Stimulated activated naive CD8-positive, alpha-beta T cell treated with anti-CD3 and anti-CD28 coated beads, Interleukin-15, Interleukin-2, amounts not matched to agents 100 ng/mL and 50 ng/mL, for 24 hours (primary cell): ENCODE results near the gene LRMDA.
"Not testable (repeated sequence)": the region's sequence is repeated elsewhere in the genome, so short reads cannot be mapped to it uniquely, and the experiment has no call there.

ENCODE experiments used
- H3K27ac Mint-ChIP-seq: one replicate; pipeline ENCODE4 v1.8.0; 2021; ENCODE audit warnings: mild to moderate bottlenecking, mixed read lengths
- H3K27me3 Mint-ChIP-seq: one replicate; pipeline ENCODE4 v1.8.0; 2021; ENCODE audit warnings: mixed read lengths
- H3K36me3 Mint-ChIP-seq: one replicate; pipeline ENCODE4 v1.8.0; 2021; ENCODE audit warnings: low read depth, mixed read lengths
- H3K4me1 Mint-ChIP-seq: one replicate; pipeline ENCODE4 v1.8.0; 2021; ENCODE audit warnings: low read depth, mixed read lengths
- H3K4me3 Mint-ChIP-seq: one replicate; pipeline ENCODE4 v1.8.0; 2021; ENCODE audit warnings: mild to moderate bottlenecking, mixed read lengths
- H3K9me3 Mint-ChIP-seq: one replicate; pipeline ENCODE4 v1.8.0; 2021; ENCODE audit warnings: mixed read lengths

Gene LRMDA

DNA sequence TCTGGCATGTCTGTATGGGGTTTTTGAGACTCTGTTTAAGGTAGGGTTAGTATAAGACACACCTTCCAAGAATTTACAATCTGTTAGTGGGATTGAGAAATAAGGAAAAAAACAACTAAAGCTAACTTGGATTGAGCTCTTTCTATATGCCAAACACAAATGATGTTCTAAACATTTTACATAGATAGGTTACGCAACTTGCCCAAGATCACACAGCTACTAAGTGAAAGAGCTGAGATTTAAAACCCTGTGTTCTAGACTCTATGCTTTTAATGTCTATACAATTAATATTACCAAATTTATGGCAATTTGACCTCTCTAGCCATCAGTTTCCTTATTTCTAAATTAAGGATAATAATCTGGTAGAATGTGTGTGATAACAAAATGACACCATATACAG is 1056.2 kb downstream of the LRMDA start:
- Mint-ChIP-seq H3K36me3 (no peaks in the 10 kb centered on the region), H3K4me1 (no peaks in the 10 kb centered on the region), H3K27me3 (no peaks in the 10 kb centered on the region), H3K27ac (no peak overlapping the region), H3K4me3 (no peak overlapping the region), H3K9me3 (peaks cover 29% of the 10 kb centered on the region)

DNA sequence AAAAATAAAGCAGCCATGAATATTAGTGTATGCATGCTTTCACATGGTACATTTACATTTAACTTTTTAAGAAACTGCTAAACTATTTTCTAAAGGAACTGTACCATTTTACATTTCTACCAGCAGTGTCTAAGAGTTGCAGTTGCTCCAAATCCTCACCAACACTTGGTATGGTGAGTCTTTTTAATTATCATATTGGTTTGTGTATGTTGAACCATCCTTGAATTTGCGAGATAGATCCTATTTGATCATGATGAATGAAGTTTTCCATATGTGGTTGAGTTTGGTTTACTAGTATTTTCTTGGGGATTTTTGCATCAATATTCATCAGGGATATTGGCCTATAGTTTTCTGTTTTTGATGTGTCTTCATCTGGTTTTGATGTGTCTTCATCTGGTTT is 1057.2 kb downstream of the LRMDA start:
- no peaks in the 10 kb centered on the region for H3K27me3 Mint-ChIP-seq
- H3K9me3 Mint-ChIP-seq: peaks cover 28% of the 10 kb centered on the region
- no peak overlapping the region for H3K27ac Mint-ChIP-seq
- H3K4me1 Mint-ChIP-seq: no peaks in the 10 kb centered on the region
- H3K4me3 Mint-ChIP-seq: no peak overlapping the region
- H3K36me3 Mint-ChIP-seq: no peaks in the 10 kb centered on the region

DNA sequence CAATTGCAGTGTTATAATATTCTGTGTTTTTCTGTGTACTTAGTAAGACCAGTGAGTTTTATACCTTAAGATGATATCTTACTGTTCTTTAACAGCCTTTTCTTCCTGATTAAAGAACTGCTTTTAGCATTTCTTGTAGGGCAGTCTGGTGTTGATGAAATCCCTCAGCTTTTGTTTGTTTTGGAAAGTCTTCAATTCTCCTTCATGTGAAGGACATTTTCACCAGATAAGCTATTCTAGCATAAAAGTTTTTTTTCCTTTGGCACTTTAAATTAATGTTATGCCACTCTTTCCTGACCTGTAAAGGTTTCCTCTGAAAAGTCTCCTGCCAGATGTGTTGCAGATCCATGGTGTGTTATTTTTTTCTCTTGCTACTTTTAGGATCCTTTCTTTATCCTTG is 1059.8 kb downstream of the LRMDA start:
- no peaks in the 10 kb centered on the region for H3K27me3 Mint-ChIP-seq
- H3K4me3 Mint-ChIP-seq: no peak overlapping the region
- no peaks in the 10 kb centered on the region for H3K36me3 Mint-ChIP-seq
- peaks cover 30% of the 10 kb centered on the region for H3K9me3 Mint-ChIP-seq
- H3K4me1 Mint-ChIP-seq: no peaks in the 10 kb centered on the region
- H3K27ac Mint-ChIP-seq: no peak overlapping the region

DNA sequence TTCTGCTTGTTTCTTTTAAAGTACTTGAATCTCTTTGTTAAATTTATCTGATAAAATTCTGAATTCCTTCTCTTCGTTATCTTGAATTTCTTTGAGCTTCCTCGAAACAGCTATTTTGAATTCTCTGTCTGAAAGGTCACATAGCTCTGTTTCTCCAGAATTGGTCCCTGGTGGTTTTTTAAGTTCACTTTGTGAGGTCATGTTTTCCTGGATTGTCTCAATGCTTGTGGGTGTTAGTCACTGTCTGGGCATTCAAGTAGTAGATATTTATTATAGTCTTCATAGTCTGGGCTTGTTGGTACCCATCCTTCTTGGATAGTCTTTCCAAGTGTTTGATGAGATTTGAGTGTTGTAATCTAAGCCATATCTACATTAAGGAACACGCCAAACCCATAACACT is 1060.6 kb downstream of the LRMDA start:
- H3K27ac Mint-ChIP-seq: no peak overlapping the region
- no peak overlapping the region for H3K4me3 Mint-ChIP-seq
- H3K9me3 Mint-ChIP-seq: peaks cover 33% of the 10 kb centered on the region
- H3K36me3 Mint-ChIP-seq: no peaks in the 10 kb centered on the region
- H3K27me3 Mint-ChIP-seq: no peaks in the 10 kb centered on the region
- no peaks in the 10 kb centered on the region for H3K4me1 Mint-ChIP-seq

DNA sequence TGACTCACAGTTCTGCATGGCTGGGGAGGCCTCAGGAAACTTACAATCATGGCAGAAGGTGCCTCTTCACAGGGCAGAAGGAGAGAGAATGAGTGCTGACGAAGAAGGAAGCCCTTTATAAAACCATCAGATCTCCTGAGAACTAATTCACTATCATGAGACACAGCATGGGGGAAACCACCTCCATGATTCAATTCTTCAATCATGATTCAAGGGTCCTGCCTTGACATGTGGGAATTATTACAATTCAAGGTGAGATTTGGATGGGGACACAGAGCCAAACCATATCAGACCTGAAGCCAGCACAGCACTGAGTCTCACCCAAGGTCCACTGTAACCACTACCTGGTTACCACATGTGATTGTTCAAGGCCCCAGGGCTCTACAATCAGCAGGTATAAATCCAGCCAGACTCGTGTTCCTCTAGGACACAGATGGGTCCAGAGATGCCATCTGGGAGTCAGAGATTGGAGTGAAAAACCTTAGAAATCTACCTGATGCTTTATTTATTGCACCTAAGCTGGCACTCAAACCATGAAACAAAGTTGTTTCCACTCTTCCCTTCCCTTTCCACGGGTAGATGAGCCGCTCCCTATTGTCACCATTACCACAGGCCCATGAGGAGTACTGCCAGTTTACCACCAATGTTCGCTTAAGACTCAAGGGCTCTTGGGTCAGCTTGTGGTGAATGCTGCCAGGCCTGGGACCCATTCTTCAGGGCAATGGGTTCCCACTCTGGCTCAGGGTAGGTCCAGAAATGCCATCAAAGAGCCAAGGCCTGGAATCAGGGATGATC is 1061.5 kb downstream of the LRMDA start:
- H3K36me3 Mint-ChIP-seq: no peaks in the 10 kb centered on the region
- no peak overlapping the region for H3K27ac Mint-ChIP-seq
- H3K4me3 Mint-ChIP-seq: no peak overlapping the region
- peaks cover 26% of the 10 kb centered on the region for H3K9me3 Mint-ChIP-seq
- no peaks in the 10 kb centered on the region for H3K27me3 Mint-ChIP-seq
- no peaks in the 10 kb centered on the region for H3K4me1 Mint-ChIP-seq

DNA sequence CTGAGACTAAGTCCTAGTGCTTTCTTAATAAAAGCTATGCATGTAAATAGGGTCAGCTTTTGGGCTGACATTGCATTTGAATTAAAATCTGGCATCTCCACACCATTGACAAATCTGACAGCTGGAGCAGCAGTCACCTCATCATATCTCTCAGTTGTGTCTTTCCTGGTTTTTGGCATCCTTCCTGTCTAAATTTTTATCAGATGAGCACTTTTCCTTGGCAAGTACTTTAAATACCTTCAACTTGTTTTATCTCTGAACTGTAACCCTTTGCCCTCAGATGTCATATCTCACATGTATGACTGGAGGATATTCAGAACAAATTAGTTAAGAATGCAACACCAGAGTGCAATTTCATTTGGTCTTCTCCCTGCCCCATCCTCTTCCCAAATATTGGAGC is 1066.2 kb downstream of the LRMDA start:
- no peaks in the 10 kb centered on the region for H3K36me3 Mint-ChIP-seq
- H3K27ac Mint-ChIP-seq: no peak overlapping the region
- no peaks in the 10 kb centered on the region for H3K27me3 Mint-ChIP-seq
- peaks cover 6% of the 10 kb centered on the region for H3K9me3 Mint-ChIP-seq
- H3K4me1 Mint-ChIP-seq: no peaks in the 10 kb centered on the region
- no peak overlapping the region for H3K4me3 Mint-ChIP-seq

DNA sequence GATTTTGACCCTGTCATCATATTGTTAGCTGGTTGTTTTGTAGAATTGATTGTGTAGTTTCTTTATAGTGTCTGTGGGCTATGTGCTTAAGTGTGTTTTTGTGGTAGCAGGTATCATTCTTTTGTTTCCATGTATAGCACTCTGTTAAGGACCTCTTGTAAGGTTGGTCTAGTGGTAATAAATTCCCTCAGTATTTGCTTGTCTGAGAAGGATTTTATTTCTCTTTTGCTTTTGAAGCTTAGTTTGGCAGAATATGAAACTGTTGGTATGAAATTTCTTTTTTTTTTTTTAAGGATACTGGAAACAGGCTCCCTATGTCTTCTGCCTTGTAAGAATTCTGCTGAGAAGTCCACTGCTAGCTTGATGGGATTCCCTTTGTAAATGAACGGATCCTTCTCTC is 1073.4 kb downstream of the LRMDA start:
- Mint-ChIP-seq H3K27me3 (no peaks in the 10 kb centered on the region), H3K27ac (no peak overlapping the region), H3K4me1 (no peaks in the 10 kb centered on the region), H3K36me3 (no peaks in the 10 kb centered on the region), H3K9me3 (peaks cover 23% of the 10 kb centered on the region), H3K4me3 (no peak overlapping the region)

DNA sequence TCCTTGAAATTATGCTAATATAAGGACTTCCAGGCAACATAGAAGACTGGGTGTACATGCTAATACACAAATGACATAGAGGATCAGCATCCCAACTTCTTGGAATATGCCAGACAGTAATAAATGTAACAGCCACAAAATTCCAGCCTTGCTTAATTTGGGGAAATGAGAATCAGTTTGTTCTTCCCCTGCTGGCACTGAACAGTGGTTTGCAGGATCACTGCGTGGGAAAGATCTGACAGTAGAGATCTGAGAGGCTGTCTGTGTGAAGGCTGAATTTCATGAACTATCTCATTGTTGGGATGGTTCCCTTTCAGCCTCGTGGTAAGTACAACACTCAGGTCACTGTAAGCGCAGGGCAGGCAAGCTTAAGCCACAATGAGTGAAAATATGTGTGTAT is 1078.0 kb downstream of the LRMDA start:
- peaks cover 17% of the 10 kb centered on the region for H3K9me3 Mint-ChIP-seq
- H3K4me3 Mint-ChIP-seq: no peak overlapping the region
- H3K27me3 Mint-ChIP-seq: no peaks in the 10 kb centered on the region
- H3K36me3 Mint-ChIP-seq: no peaks in the 10 kb centered on the region
- H3K27ac Mint-ChIP-seq: no peak overlapping the region
- no peaks in the 10 kb centered on the region for H3K4me1 Mint-ChIP-seq

DNA sequence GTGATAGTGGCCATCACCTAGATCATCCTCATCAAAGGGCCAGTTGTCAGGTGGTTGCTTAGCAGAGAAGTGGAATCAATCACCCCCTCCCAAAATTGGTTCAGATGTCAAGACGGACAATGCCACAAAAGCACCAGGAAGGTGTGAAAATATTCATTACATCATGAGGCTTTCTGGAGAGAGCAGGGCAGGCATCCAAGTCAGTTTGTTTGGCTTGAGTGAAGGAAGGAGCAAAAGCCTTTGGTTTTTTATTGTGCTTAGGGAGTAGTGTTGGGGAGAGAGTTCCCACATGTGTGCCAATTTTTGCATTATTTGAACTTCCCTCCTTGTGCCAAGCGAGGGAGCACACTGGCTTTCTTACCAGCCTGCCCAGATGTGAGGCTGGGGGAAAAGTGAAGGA is 1082.9 kb downstream of the LRMDA start:
- H3K27me3 Mint-ChIP-seq: no peaks in the 10 kb centered on the region
- no peak overlapping the region for H3K27ac Mint-ChIP-seq
- H3K4me1 Mint-ChIP-seq: no peaks in the 10 kb centered on the region
- no peak overlapping the region for H3K4me3 Mint-ChIP-seq
- no peaks in the 10 kb centered on the region for H3K9me3 Mint-ChIP-seq
- H3K36me3 Mint-ChIP-seq: no peaks in the 10 kb centered on the region

DNA sequence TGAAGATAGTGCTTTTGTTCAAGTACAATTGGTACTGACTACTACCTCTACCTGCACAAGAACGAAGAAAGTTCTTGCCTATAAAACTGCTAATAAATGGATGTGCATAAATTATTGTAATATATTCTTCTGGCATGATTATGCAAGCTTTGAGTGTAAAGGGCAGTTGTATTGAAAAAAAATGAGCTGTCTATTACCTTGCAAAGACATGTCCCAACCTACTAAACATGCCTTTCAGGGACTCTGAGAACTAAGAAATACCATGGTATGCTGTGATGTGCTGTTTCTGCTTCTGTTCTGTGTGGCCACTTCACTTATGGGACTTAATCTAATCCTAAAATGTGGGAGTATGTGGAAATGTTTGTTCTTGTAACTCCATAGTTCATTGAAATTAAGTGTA is 1083.4 kb downstream of the LRMDA start:
- Mint-ChIP-seq H3K27ac (no peak overlapping the region), H3K4me1 (no peaks in the 10 kb centered on the region), H3K27me3 (no peaks in the 10 kb centered on the region), H3K36me3 (no peaks in the 10 kb centered on the region), H3K4me3 (no peak overlapping the region), H3K9me3 (no peaks in the 10 kb centered on the region)

DNA sequence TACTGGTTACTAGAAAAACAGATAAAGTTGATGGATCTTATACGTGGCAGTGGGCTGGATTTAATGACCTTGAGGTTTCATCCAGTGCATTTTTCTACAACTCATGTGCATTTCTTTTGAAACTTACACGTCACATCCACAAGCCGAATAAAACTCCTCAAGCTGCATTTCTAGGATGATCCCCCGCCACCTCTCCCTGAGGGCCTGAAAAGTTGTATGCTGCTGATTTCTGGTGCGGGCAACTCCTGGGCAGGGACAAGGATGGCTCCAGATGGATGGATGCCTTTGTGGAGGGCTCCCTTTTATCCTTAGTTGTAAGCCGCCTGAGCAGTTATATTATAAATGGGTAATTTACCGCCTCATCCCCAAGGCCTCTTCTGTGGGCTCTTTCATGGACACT is 1091.1 kb downstream of the LRMDA start:
- Mint-ChIP-seq H3K36me3 (no peaks in the 10 kb centered on the region), H3K27ac (no peak overlapping the region), H3K4me1 (no peaks in the 10 kb centered on the region), H3K27me3 (no peaks in the 10 kb centered on the region), H3K4me3 (no peak overlapping the region), H3K9me3 (no peaks in the 10 kb centered on the region)

DNA sequence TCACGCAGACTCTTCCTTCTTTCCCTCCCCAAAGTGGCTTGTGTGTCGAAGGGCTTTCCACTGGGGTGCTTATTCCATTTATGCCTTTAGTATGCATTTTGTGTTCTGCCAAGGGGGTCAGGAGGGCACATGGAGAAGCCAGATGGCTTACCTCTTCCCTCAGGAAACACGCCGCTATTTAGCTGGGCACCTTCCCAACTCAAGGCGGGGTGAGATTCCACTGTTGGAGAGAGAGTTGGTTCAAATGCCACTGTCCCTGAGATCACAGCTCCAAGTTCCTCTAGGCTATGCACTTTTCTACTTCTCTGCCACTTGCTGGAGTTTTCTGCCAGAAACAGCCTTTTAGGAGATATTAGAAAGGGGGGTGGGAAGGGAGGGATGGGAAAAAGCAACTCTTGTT is 1091.8 kb downstream of the LRMDA start:
- Mint-ChIP-seq H3K4me3 (no peak overlapping the region), H3K4me1 (no peaks in the 10 kb centered on the region), H3K9me3 (no peaks in the 10 kb centered on the region), H3K27me3 (no peaks in the 10 kb centered on the region), H3K27ac (no peak overlapping the region), H3K36me3 (no peaks in the 10 kb centered on the region)

DNA sequence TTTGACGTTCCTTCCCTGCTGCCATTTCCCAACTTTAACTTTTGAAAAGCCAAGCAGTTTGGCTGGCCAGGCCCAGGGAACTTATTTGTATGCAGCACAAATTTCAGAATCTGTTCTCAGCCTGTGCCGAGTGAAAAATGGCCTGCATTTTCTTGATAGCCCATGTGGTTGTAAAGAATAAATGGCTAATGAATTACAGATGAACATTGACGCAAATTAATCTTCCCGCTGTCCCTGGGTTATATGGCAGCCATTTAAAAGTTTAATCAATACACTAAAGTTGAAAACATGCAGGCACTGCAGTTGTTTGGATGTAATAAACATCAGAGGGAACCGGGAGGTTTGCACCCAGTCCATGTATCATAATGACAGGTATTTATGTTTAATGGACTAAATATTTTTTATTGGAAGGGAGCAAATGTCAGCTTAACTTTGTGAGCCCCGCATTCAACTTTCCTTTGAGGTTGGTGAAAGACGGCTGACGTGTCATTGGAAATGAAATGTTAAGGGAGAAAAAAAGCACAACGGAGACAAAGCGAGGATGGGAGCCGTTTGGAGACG is 1092.4 kb downstream of the LRMDA start:
- no peaks in the 10 kb centered on the region for H3K36me3 Mint-ChIP-seq
- no peak overlapping the region for H3K27ac Mint-ChIP-seq
- no peaks in the 10 kb centered on the region for H3K27me3 Mint-ChIP-seq
- H3K9me3 Mint-ChIP-seq: no peaks in the 10 kb centered on the region
- H3K4me3 Mint-ChIP-seq: no peak overlapping the region
- H3K4me1 Mint-ChIP-seq: no peaks in the 10 kb centered on the region

DNA sequence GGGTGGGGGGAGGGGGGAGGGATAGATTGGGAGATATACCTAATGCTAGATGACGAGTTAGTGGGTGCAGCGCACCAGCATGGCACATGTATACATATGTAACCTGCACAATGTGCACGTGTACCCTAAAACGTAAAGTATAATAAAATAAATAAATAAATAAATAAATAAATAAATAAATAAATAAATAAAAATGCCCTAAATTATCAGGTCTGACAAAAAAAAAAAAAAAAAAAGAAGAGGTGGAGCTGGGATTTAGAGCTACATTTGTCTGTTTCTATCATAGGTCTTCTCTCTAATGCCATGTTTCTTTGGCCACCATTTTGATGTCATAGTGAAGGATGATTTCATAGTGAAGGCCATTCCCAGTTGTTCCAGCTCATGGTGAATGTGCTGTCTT is 1095.4 kb downstream of the LRMDA start:
- H3K36me3 Mint-ChIP-seq, H3K27ac Mint-ChIP-seq, H3K9me3 Mint-ChIP-seq, H3K4me3 Mint-ChIP-seq, H3K27me3 Mint-ChIP-seq, H3K4me1 Mint-ChIP-seq: not testable (repeated sequence)

DNA sequence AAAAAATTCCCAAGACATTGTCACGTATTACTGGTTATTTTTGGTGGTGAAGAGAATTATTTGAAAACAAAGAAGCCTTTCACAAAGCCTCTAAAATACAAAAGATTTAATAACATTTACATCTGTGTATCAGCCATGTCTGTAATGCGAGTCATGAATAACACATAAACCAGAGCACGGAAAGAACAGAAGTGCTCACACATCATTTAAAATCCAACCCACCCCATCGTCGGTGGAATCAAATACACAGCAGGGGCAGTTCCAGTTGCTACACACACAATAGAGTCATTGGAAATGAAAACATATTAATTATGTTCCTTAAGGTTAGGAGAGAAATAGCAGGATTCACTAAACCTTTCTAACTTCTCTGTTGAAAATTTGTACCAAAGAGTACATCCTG is 1108.9 kb downstream of the LRMDA start:
- no peak overlapping the region for H3K4me3 Mint-ChIP-seq
- no peak overlapping the region for H3K27ac Mint-ChIP-seq
- H3K9me3 Mint-ChIP-seq: no peaks in the 10 kb centered on the region
- no peaks in the 10 kb centered on the region for H3K27me3 Mint-ChIP-seq
- no peaks in the 10 kb centered on the region for H3K4me1 Mint-ChIP-seq
- H3K36me3 Mint-ChIP-seq: no peaks in the 10 kb centered on the region

DNA sequence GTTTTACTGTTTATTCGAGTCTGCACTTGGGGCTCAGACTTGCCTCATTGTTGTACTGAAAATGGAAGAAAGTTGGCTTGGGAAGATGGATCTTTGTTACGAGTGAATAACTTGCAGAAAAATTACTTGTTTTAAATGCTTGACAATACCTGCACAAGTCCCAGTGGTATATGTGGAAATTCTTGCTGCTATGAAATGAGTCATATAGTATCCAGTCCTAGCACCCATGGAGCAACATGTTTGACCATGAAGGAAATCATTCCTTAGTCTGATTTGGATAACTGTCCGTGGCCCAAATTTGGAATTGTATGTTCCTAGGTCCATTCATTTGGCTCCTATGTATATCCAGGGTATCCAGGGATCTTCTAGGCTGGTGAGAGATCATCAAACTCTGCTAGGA is 1109.4 kb downstream of the LRMDA start:
- H3K36me3 Mint-ChIP-seq: no peaks in the 10 kb centered on the region
- no peaks in the 10 kb centered on the region for H3K4me1 Mint-ChIP-seq
- H3K4me3 Mint-ChIP-seq: no peak overlapping the region
- no peaks in the 10 kb centered on the region for H3K27me3 Mint-ChIP-seq
- no peaks in the 10 kb centered on the region for H3K9me3 Mint-ChIP-seq
- no peak overlapping the region for H3K27ac Mint-ChIP-seq
